K562 (cell line): Measurements from ENCODE around the gene FRAT2.

Source experiments
- CTCF ChIP-seq, 3 experiments: IDR thresholded peaks in 2 of 3; conservative IDR thresholded peaks in 1 of 3; 2 replicates each; pipeline ENCODE4 v1.5.1; 2011 to 2012; ENCODE audit warnings: low read length in 3 of 3, mild to moderate bottlenecking in 3 of 3, control low read depth in 2 of 3, improper control_type of control experiment in 1 of 3, inconsistent platforms in 1 of 3, low read depth in 1 of 3, mixed read lengths in 1 of 3, moderate library complexity in 1 of 3; ENCODE audit not compliant: insufficient read depth in 2 of 3
- HDGF ChIP-seq: fragments of 450-650 bp; IDR thresholded peaks from 2 replicates; pipeline ENCODE4 v1.6.1; 2016
- MECOM ChIP-seq: fragments of 250-450 bp; sonication (Bioruptor Pico); IDR thresholded peaks from 2 replicates; pipeline ENCODE4 v1.8.0; 2022; ENCODE audit warnings: inconsistent platforms
- POLR2AphosphoS5 ChIP-seq: IDR thresholded peaks from 2 replicates; pipeline ENCODE4 v1.6.1; 2011; ENCODE audit warnings: mild to moderate bottlenecking, low read depth, low read length, moderate library complexity; ENCODE audit not compliant: control insufficient read depth, insufficient read depth
- RB1 ChIP-seq: fragments of 450-650 bp; IDR thresholded peaks from 2 replicates; pipeline ENCODE4 v1.6.1; 2017; ENCODE audit warnings: low read depth, mild to moderate bottlenecking
- TEAD4 ChIP-seq, 2 experiments: sonication (generic) in 1 of 2; formaldehyde crosslinking in 1 of 2; IDR thresholded peaks; 2 replicates each; pipeline versions ENCODE4 v1.6.1 to v1.8.0; 2012 to 2022; ENCODE audit warnings: borderline replicate concordance in 1 of 2, inconsistent platforms in 1 of 2, low read length in 1 of 2, mild to moderate bottlenecking in 1 of 2, missing genetic modification reagents in 1 of 2
- TF ChIP-seq, protein P1 (sequence below): sonication (generic); formaldehyde crosslinking; IDR thresholded peaks from 2 replicates; pipeline ENCODE4 v1.8.1; 2023; ENCODE audit warnings: mild to moderate bottlenecking, missing genetic modification reagents

GRCh38 chr10:97361537-97361901 is 27.0 kb upstream of the FRAT2 start:
- TF ChIP-seq POLR2AphosphoS5 (no peak), CTCF (IDR thresholded peaks at IDR 0.05 in 2 of 3, conservative IDR thresholded peaks at IDR 0.05 in 1 of 3; ENCODE audit: insufficient read depth in 2 of 3, low read depth in 1 of 3, low read length in 3 of 3) (no peak), RB1 (no peak), HDGF (no peak), MECOM (CRISPR knock-in tag) (no peak), TEAD4 (IDR thresholded peaks at IDR 0.05; ENCODE audit: low read length) (no peak), TEAD4 (CRISPR knock-in tag; IDR thresholded peaks at IDR 0.05; ENCODE audit: borderline replicate concordance) (no peak)
- TF ChIP-seq, protein P1, sequence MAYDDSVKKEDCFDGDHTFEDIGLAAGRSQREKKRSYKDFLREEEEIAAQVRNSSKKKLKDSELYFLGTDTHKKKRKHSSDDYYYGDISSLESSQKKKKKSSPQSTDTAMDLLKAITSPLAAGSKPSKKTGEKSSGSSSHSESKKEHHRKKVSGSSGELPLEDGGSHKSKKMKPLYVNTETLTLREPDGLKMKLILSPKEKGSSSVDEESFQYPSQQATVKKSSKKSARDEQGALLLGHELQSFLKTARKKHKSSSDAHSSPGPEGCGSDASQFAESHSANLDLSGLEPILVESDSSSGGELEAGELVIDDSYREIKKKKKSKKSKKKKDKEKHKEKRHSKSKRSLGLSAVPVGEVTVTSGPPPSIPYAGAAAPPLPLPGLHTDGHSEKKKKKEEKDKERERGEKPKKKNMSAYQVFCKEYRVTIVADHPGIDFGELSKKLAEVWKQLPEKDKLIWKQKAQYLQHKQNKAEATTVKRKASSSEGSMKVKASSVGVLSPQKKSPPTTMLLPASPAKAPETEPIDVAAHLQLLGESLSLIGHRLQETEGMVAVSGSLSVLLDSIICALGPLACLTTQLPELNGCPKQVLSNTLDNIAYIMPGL (CRISPR knock-in tag): no peak
